OCI-LY3 (cell line): Measurements from ENCODE around the gene PJA2.

Source experiments
- EZH2phosphoT487 ChIP-seq: fragments of 200-600 bp; shearing (Covaris generic); IDR thresholded peaks from 2 replicates; pipeline ENCODE4 v1.6.1; 2018; ENCODE audit warnings: antibody characterized with exemption, mixed run types, low read depth
- TF ChIP-seq, protein P1 (sequence below): fragments of 200-600, 300-600 bp; sonication (generic); IDR thresholded peaks from 2 replicates; pipeline ENCODE4 v1.5.1; 2014; ENCODE audit warnings: antibody characterized with exemption, low read length, low read depth

- TF ChIP-seq, protein P1, sequence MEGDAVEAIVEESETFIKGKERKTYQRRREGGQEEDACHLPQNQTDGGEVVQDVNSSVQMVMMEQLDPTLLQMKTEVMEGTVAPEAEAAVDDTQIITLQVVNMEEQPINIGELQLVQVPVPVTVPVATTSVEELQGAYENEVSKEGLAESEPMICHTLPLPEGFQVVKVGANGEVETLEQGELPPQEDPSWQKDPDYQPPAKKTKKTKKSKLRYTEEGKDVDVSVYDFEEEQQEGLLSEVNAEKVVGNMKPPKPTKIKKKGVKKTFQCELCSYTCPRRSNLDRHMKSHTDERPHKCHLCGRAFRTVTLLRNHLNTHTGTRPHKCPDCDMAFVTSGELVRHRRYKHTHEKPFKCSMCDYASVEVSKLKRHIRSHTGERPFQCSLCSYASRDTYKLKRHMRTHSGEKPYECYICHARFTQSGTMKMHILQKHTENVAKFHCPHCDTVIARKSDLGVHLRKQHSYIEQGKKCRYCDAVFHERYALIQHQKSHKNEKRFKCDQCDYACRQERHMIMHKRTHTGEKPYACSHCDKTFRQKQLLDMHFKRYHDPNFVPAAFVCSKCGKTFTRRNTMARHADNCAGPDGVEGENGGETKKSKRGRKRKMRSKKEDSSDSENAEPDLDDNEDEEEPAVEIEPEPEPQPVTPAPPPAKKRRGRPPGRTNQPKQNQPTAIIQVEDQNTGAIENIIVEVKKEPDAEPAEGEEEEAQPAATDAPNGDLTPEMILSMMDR = no peak
- TF ChIP-seq EZH2phosphoT487 = no peak
These were observed 43.5 kb upstream of the PJA2 start for GRCh38 chr5:109453251-109453650.
